H1 (cell line): ENCODE results near the gene IFNL2. TPM values are rescaled to one million over a fixed set of nuclear protein-coding genes. Genes with fewer than 3 reads are reported as not detected.

Source experiments
- CTCF ChIA-PET: fragments of 300-600 bp; sonication (Branson Sonifier 250); formaldehyde crosslinking; loops from one replicate; lab custom pipeline; 2021; ENCODE audit not compliant: partially characterized antibody; lab: Charles Lee
- POLR2A ChIA-PET: fragments of 300-600 bp; sonication (Branson Sonifier 250); formaldehyde crosslinking; loops from one replicate; lab custom pipeline; 2021; ENCODE audit warnings: inconsistent platforms; ENCODE audit not compliant: partially characterized antibody; lab: Charles Lee
- DNase-seq, 2 experiments: peaks; one replicate each; pipeline versions ENCODE4 v3.0.0 to v3.0.0-alpha.2; 2010 to 2022; ENCODE audit warnings: low spot score in 2 of 2, low read depth in 1 of 2, mixed read lengths in 1 of 2
- FAIRE-seq: peaks from 2 replicates; lab custom pipeline; 2011; peaks lifted over from hg19 to GRCh38; lab: Jason Lieb, UNC
- H2AFZ ChIP-seq: 2 replicates; pipeline ENCODE4 v1.8.1; 2012; ENCODE audit warnings: low read length, inconsistent platforms
- H2AK5ac ChIP-seq: 2 replicates; pipeline ENCODE4 v1.6.1; 2013; ENCODE audit warnings: low read depth, low read length
- H2BK120ac ChIP-seq: replicated peaks from 2 replicates; pipeline ENCODE3; 2013; ENCODE audit warnings: low read depth, low read length, inconsistent platforms
- H2BK12ac ChIP-seq: 2 replicates; pipeline ENCODE4 v1.6.1; 2013; ENCODE audit warnings: low read depth, low read length
- H2BK15ac ChIP-seq: 2 replicates; pipeline ENCODE4 v1.6.1; 2013; ENCODE audit warnings: low read length
- H2BK20ac ChIP-seq: 2 replicates; pipeline ENCODE4 v1.6.1; 2013; ENCODE audit warnings: low read length
- H2BK5ac ChIP-seq: 2 replicates; pipeline ENCODE4 v1.6.1; 2013; ENCODE audit warnings: low read depth, low read length
- H3K14ac ChIP-seq: 2 replicates; pipeline ENCODE4 v1.6.1; 2013; ENCODE audit warnings: inconsistent platforms; ENCODE audit not compliant: insufficient read length
- H3K18ac ChIP-seq: 2 replicates; pipeline ENCODE4 v1.6.1; 2013; ENCODE audit warnings: low read length; ENCODE audit errors: extremely low read depth
- H3K23ac ChIP-seq: 2 replicates; pipeline ENCODE4 v1.6.1; 2013; ENCODE audit warnings: inconsistent platforms; ENCODE audit not compliant: insufficient read length
- H3K23me2 ChIP-seq: 2 replicates; pipeline ENCODE4 v1.6.1; 2013; ENCODE audit warnings: low read depth, low read length
- H3K27ac ChIP-seq: 2 replicates; pipeline ENCODE4 v1.6.1; 2011; ENCODE audit warnings: low read depth, low read length, inconsistent platforms
- H3K27me3 ChIP-seq, 4 experiments: replicated peaks in 1 of 4; 1 replicate in 1 of 4; 2 replicates in 3 of 4; pipeline versions ENCODE4 v1.6.1 to v1.8.1; 2011 to 2013; ENCODE audit warnings: low read length in 3 of 4, mild to moderate bottlenecking in 3 of 4, inconsistent platforms in 2 of 4, mixed read lengths in 2 of 4, moderate library complexity in 1 of 4; ENCODE audit not compliant: control insufficient read depth in 3 of 4, insufficient read depth in 3 of 4; ENCODE audit errors: extremely low read depth in 1 of 4
- H3K36me3 ChIP-seq, 4 experiments: 2 replicates each; pipeline versions ENCODE4 v1.6.1 to v1.8.1; 2011 to 2013; ENCODE audit warnings: mild to moderate bottlenecking in 4 of 4, low read length in 3 of 4, moderate library complexity in 2 of 4, control low read depth in 1 of 4, inconsistent platforms in 1 of 4; ENCODE audit not compliant: insufficient read depth in 4 of 4, control insufficient read depth in 2 of 4
- H3K4ac ChIP-seq: replicated peaks from 2 replicates; pipeline ENCODE3; 2013; ENCODE audit warnings: low read length, low read depth, mixed read lengths, inconsistent platforms; ENCODE audit not compliant: insufficient read length
- H3K4me1 ChIP-seq, 4 experiments: replicated peaks in 1 of 4; 1 replicate in 1 of 4; 2 replicates in 3 of 4; pipeline versions ENCODE4 v1.6.1 to v1.8.1; 2011 to 2013; ENCODE audit warnings: low read length in 3 of 4, inconsistent platforms in 2 of 4, mixed read lengths in 1 of 4; ENCODE audit not compliant: insufficient read depth in 4 of 4, control insufficient read depth in 3 of 4
- H3K4me2 ChIP-seq, 2 experiments: 2 replicates each; pipeline versions ENCODE4 v1.6.1 to v1.8.1; 2011 to 2013; ENCODE audit warnings: low read depth in 2 of 2, low read length in 2 of 2, control low read depth in 1 of 2, inconsistent platforms in 1 of 2, mild to moderate bottlenecking in 1 of 2; ENCODE audit not compliant: insufficient read depth in 1 of 2
- H3K4me3 ChIP-seq, 4 experiments: fragments of 200-600, 300-600 bp in 1 of 4; sonication (generic), shearing (Covaris generic), sonication (Bioruptor Twin) in 1 of 4; 2 replicates each; pipeline versions ENCODE4 v1.5.1 to v1.8.1; 2011 to 2016; ENCODE audit warnings: low read length in 4 of 4, low read depth in 3 of 4, control low read depth in 2 of 4, inconsistent platforms in 2 of 4, mild to moderate bottlenecking in 2 of 4, mixed read lengths in 1 of 4, moderate library complexity in 1 of 4; ENCODE audit not compliant: insufficient read depth in 2 of 4; ENCODE audit errors: extremely low read depth in 1 of 4
- H3K56ac ChIP-seq: replicated peaks from 2 replicates; pipeline ENCODE3; 2013; ENCODE audit warnings: low read depth, mild to moderate bottlenecking, mixed read lengths, low read length, inconsistent platforms; ENCODE audit not compliant: insufficient read length
- H3K79me1 ChIP-seq: 2 replicates; pipeline ENCODE4 v1.6.1; 2013; ENCODE audit warnings: low read depth, low read length, control low read depth
- H3K79me2 ChIP-seq, 2 experiments: 2 replicates each; pipeline versions ENCODE4 v1.6.1 to v1.8.1; 2012 to 2013; ENCODE audit warnings: low read length in 2 of 2, mild to moderate bottlenecking in 2 of 2, inconsistent platforms in 1 of 2; ENCODE audit not compliant: insufficient read depth in 2 of 2, control insufficient read depth in 1 of 2
- H3K9ac ChIP-seq, 4 experiments: replicated peaks in 1 of 4; 1 replicate in 1 of 4; 2 replicates in 3 of 4; pipeline versions ENCODE4 v1.6.1 to v1.8.1; 2011 to 2013; ENCODE audit warnings: low read depth in 3 of 4, low read length in 3 of 4, control low read depth in 2 of 4, mild to moderate bottlenecking in 2 of 4, moderate library complexity in 2 of 4, inconsistent platforms in 1 of 4; ENCODE audit errors: extremely low read depth in 1 of 4
- H3K9me3 ChIP-seq, 2 experiments: 2 replicates each; pipeline versions ENCODE4 v1.6.1 to v1.8.1; 2012 to 2013; ENCODE audit warnings: mild to moderate bottlenecking in 2 of 2, moderate library complexity in 2 of 2, control low read depth in 1 of 2, inconsistent platforms in 1 of 2, low read depth in 1 of 2, low read length in 1 of 2, mixed read lengths in 1 of 2; ENCODE audit not compliant: insufficient read depth in 2 of 2
- H4K20me1 ChIP-seq, 2 experiments: replicated peaks in 1 of 2; 2 replicates each; pipeline versions ENCODE3 to v1.8.1; 2011 to 2013; ENCODE audit warnings: inconsistent platforms in 2 of 2, low read length in 2 of 2, mild to moderate bottlenecking in 1 of 2; ENCODE audit not compliant: insufficient read depth in 2 of 2, control insufficient read depth in 1 of 2
- H4K5ac ChIP-seq: 2 replicates; pipeline ENCODE4 v1.6.1; 2013; ENCODE audit warnings: low read length, low read depth, mixed read lengths, inconsistent platforms; ENCODE audit not compliant: insufficient read length
- H4K8ac ChIP-seq: 2 replicates; pipeline ENCODE4 v1.8.0; 2013; ENCODE audit warnings: mild to moderate bottlenecking, moderate library complexity, low read length, inconsistent platforms; ENCODE audit not compliant: insufficient read depth; ENCODE audit errors: extremely low read depth
- H4K91ac ChIP-seq: replicated peaks from 2 replicates; pipeline ENCODE3; 2013; ENCODE audit warnings: low read length, mixed read lengths, inconsistent platforms; ENCODE audit not compliant: insufficient read length
- E2F6 ChIP-seq: IDR thresholded peaks from 2 replicates; pipeline ENCODE4 v1.6.1; 2012; ENCODE audit warnings: inconsistent platforms
- FOSL1 ChIP-seq: IDR thresholded peaks from 2 replicates; pipeline ENCODE4 v1.6.1; 2011; ENCODE audit warnings: mild to moderate bottlenecking, low read depth, low read length, moderate library complexity; ENCODE audit not compliant: insufficient read depth
- GTF2F1 ChIP-seq: IDR thresholded peaks from 2 replicates; pipeline ENCODE4 v1.6.1; 2012; ENCODE audit warnings: low read depth, low read length, improper control_type of control experiment, borderline replicate concordance
- HDAC6 ChIP-seq: IDR thresholded peaks from one replicate; pipeline ENCODE4 v1.7.1; 2012; ENCODE audit warnings: low read depth, mild to moderate bottlenecking, inconsistent platforms, low read length, moderate library complexity
- MAX ChIP-seq: IDR thresholded peaks from 2 replicates; pipeline ENCODE4 v1.6.1; 2012; ENCODE audit warnings: inconsistent platforms
- RBBP5 ChIP-seq: IDR thresholded peaks from 2 replicates; pipeline ENCODE4 v1.7.1; 2012; ENCODE audit warnings: low read depth, mild to moderate bottlenecking, inconsistent platforms, low read length, moderate library complexity, borderline replicate concordance
- RFX5 ChIP-seq: IDR thresholded peaks from 2 replicates; pipeline ENCODE4 v1.6.1; 2011; ENCODE audit warnings: low read depth, low read length, improper control_type of control experiment, borderline replicate concordance
- SIRT6 ChIP-seq: IDR thresholded peaks from one replicate; pipeline ENCODE4 v1.7.1; 2012; ENCODE audit warnings: low read length, inconsistent platforms
- SRF ChIP-seq: IDR thresholded peaks from 2 replicates; pipeline ENCODE4 v1.6.1; 2011; ENCODE audit warnings: mild to moderate bottlenecking, low read depth, low read length, moderate library complexity
- SUZ12 ChIP-seq: fragments of 200-600 bp; sonication (generic); IDR thresholded peaks from 2 replicates; pipeline ENCODE4 v1.6.1; 2012; ENCODE audit warnings: mild to moderate bottlenecking, inconsistent platforms, low read length, moderate library complexity, mixed read lengths
- TAF1 ChIP-seq: IDR thresholded peaks from 2 replicates; pipeline ENCODE4 v1.6.1; 2011; ENCODE audit warnings: mild to moderate bottlenecking, low read depth, low read length
- TBP ChIP-seq: IDR thresholded peaks from 2 replicates; pipeline ENCODE4 v1.6.1; 2011; ENCODE audit warnings: low read depth, low read length, improper control_type of control experiment
- TEAD4 ChIP-seq: IDR thresholded peaks from 2 replicates; pipeline ENCODE4 v1.6.1; 2012; ENCODE audit warnings: low read depth, low read length, inconsistent platforms, mixed read lengths
- ZNF274 ChIP-seq: IDR thresholded peaks from 2 replicates; pipeline ENCODE4 v1.7.0; 2012; ENCODE audit warnings: low read length, borderline replicate concordance; ENCODE audit errors: extremely low read depth
- WGBS, 2 experiments: shearing (Covaris generic) in 1 of 2; methylation state at CpG; one replicate each; pipeline versions ENCODE4 v1.1.6 to v1.1.7; 2013 to 2015; ENCODE audit warnings: low lambda C conversion rate in 2 of 2, mixed read lengths in 2 of 2, inconsistent platforms in 1 of 2, low coverage in 1 of 2, missing lambda C conversion rate in 1 of 2; ENCODE audit not compliant: insufficient replicate concordance in 2 of 2, insufficient coverage in 1 of 2, insufficient read length in 1 of 2; ENCODE audit errors: extremely low coverage in 1 of 2, missing lambda C conversion rate in 1 of 2; 5-methylcytosine and 5-hydroxymethylcytosine counted together
- polyA plus RNA-seq, 7 experiments: library from polyadenylated mRNA; depleted of rRNA in 3 of 7; stranded (reverse) in 5 of 7; unstranded in 2 of 7; fragments of >200 nt in 5 of 7; fragments of 200-250 nt in 2 of 7; gene quantifications; 1 replicate in 5 of 7; 2 replicates in 1 of 7; 4 replicates in 1 of 7; pipeline versions ENCODE4 v1.2.1 to v1.2.3, GENCODE V29; 2011 to 2013; ENCODE audit warnings: missing spikeins in 2 of 7, mixed read lengths in 2 of 7
- total RNA-seq: library from RNA; stranded (reverse); fragmentation: NEBNext Ultra II Directional; extraction: Animal tissue kit (Norgen Biotek cat#: 25700); gene quantifications from 2 replicates; pipeline ENCODE4 v1.2.1, GENCODE V29; 2021

The IFNL2 gene
- total and polyA plus RNA-seq, 2 of the 8 experiments (the other 6 are each of a cell fraction or from before 2014, with no cell fraction given), result not detected

- POLR2A ChIA-PET, result no interaction called here
- TF ChIP-seq E2F6 (no peak), SUZ12 (no peak), ZNF274 (no peak), SIRT6 (no peak), TEAD4 (no peak), SRF (no peak), HDAC6 (no peak), TBP (no peak), RFX5 (no peak), GTF2F1 (no peak), TAF1 (no peak), FOSL1 (no peak), RBBP5 (no peak), MAX (no peak)
Observed at GRCh38 chr19:39248806-39249205, 19.4 kb upstream of the IFNL2 start, which contains the start of gene IFNL4. Gene IFNL4 (minus strand): TSS chr19:39248856.

More at GRCh38 chr19:39248806-39249205, 19.4 kb upstream of the IFNL2 start, which contains the start of gene IFNL4:
- FAIRE-seq (no peak), DNase-seq (no peak)
- Histone ChIP-seq H3K14ac (no peak within 1 kb of the TSS), H2BK12ac (no peak within 1 kb of the TSS), H3K23me2 (peaks cover 8% of the 10 kb centered on the region; the same call in 1 of the 2 replicates), H3K56ac (no peak within 1 kb of the TSS), H3K4me1 (peaks cover 0 to 14% (median 7%) of the 10 kb centered on the region in 4 experiments; a peak in 5 of 7 replicates), H4K5ac (no peak within 1 kb of the TSS), H3K4me2 (peak within 1 kb of the TSS; percentile 32 to 81), H3K27me3 (peaks cover 29 to 43% (median 36%) of the 10 kb centered on the region in 4 experiments), H3K18ac (peak within 1 kb of the TSS; percentile 71; the same call in 1 of the 2 replicates), H2BK5ac (no peak within 1 kb of the TSS), H3K9me3 (peaks cover 0 to 3% of the 10 kb centered on the region in 2 experiments; a peak in 1 of 4 replicates), H2BK120ac (no peak within 1 kb of the TSS), H3K36me3 (no peaks in the 10 kb centered on the region), H3K79me2 (no peaks in the 10 kb centered on the region), H2AFZ (no peak within 1 kb of the TSS; the same call in 1 of the 2 replicates), H3K27ac (no peak within 1 kb of the TSS), H3K4ac (no peak within 1 kb of the TSS), H3K9ac (no peak within 1 kb of the TSS), H2BK20ac (no peak within 1 kb of the TSS), H3K23ac (no peak within 1 kb of the TSS), H4K91ac (peak within 1 kb of the TSS; percentile 15), H2AK5ac (no peak within 1 kb of the TSS), H3K79me1 (no peaks in the 10 kb centered on the region), H2BK15ac (no peak within 1 kb of the TSS), H4K8ac (no peak within 1 kb of the TSS), H3K4me3 (peak within 1 kb of the TSS in 3 of 4 experiments; percentile 10 to 51 (median 12); a peak in 4 of 8 replicates), H4K20me1 (peaks cover 0 to 5% of the 10 kb centered on the region in 2 experiments)
- 70% methylated on average over 13 of the region's 13 CpGs; no CpG with 5 or more reads in 1 of the 2 experiments for WGBS, 2 experiments
- CTCF ChIA-PET, result interaction anchor here (0.6 to 1.4 kb wide), 3 partner anchors 13 to 65 kb away, joined by 3 to 4 read pairs (median 3); no protein-coding TSS in a partner anchor
